Measurements from ENCODE around the gene MOB2. TPM values are rescaled to one million over a fixed set of nuclear protein-coding genes. Genes with fewer than 3 reads are reported as not detected.
A peak's percentile ranks its signal among the peaks of the same experiment; 100 is the strongest.
"Not testable (repeated sequence)": the region's sequence is repeated elsewhere in the genome, so short reads cannot be mapped to it uniquely, and the experiment has no call there.

The MOB2 gene
- polyA plus RNA-seq, 3 donors = 22.1 to 44.1 (median 22.5) TPM

- no peak for DNase-seq
- no peak overlapping the region for H3K4me3 Mint-ChIP-seq
These were observed 27.0 kb upstream of the MOB2 start for GRCh38 chr11:1513326-1514296.

DNA sequence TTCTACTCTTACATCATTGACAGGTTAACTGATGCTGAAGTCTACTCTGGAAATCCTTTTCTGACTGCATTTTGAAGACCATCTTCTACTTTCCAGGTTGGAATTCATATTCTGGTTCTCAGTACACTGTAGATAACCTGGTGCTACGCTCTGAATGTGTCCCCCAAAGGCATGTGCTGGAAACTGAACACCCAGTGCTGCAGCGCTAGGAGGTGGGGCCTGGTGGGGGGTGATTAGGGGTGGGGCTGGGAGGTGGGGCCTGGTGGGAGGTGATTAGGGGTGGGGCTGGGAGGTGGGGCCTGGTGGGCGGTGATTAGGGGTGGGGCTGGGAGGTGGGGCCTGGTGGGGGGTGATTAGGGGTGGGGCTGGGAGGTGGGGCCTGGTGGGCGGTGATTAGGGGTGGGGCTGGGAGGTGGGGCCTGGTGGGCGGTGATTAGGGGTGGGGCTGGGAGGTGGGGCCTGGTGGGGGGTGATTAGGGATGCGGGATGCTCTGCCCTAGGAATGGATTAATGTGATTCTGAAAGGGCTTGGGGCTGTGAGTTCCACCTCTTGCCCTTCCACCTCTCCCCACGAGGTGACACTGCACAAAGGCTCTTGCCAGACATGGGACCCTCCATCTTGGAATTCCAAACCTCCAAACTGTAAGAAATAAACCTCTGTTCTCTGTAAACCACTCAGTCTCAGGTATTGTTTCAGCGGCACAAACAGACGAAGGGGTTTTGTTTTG lies 26.1 kb upstream of the MOB2 start:
- Histone ChIP-seq H4K20me1 (ENCODE audit: insufficient read depth, low read length) (peaks cover 95% of the 10 kb centered on the region), H3K79me2 (ENCODE audit: insufficient read depth, low read length) (peaks cover 69% of the 10 kb centered on the region)
- H2AFZ ChIP-seq (ENCODE audit: insufficient read depth, low read depth, low read length, poor library complexity, severe bottlenecking); H3K27me3 Mint-ChIP-seq (ENCODE audit: low read depth in 3 of 3); H3K4me1 ChIP-seq (ENCODE audit: control insufficient read depth in 1 of 2, insufficient read depth in 2 of 2, low read length in 2 of 2); H3K9me3 ChIP-seq (replicated peaks in 1 of 2; ENCODE audit: control insufficient read depth in 1 of 2, insufficient read depth in 1 of 2, low read length in 2 of 2); H3K4me2 ChIP-seq (replicated peaks; ENCODE audit: extremely low read depth, low read length, poor library complexity, severe bottlenecking); H3K27ac ChIP-seq (ENCODE audit: low read depth in 1 of 2, low read length in 2 of 2); H3K27me3 ChIP-seq (ENCODE audit: control insufficient read depth in 2 of 2, insufficient read depth in 2 of 2, low read length in 2 of 2); H3K4me3 Mint-ChIP-seq; H3K4me3 ChIP-seq (replicated peaks in 1 of 3; ENCODE audit: low read depth in 2 of 3, low read length in 3 of 3); H3K9ac ChIP-seq (ENCODE audit: insufficient read depth, low read length, poor library complexity, severe bottlenecking); H3K9me3 Mint-ChIP-seq; DNase-seq; H3K36me3 ChIP-seq (replicated peaks in 1 of 2; ENCODE audit: control insufficient read depth in 1 of 2, insufficient read depth in 2 of 2, low read length in 2 of 2): not testable (repeated sequence)
- Mint-ChIP-seq H3K4me1 (peaks cover 16% of the 10 kb centered on the region), H3K36me3 (peaks cover 13 to 20% of the 10 kb centered on the region in 2 donors), H3K27ac (peak overlapping the region in 1 of 7 donors; percentile 19)
- WGBS (ENCODE audit: insufficient coverage) = 100% methylated on average over 1 of the region's 9 CpGs
- intact Hi-C loops (cut with micrococcal nuclease) = loop anchor here in 1 of 2 donors (5.0 kb wide), 1 partner anchor 300 kb away; no protein-coding TSS in a partner anchor

More at GRCh38 chr11:1513326-1514296, 27.0 kb upstream of the MOB2 start:
- intact Hi-C loops (cut with micrococcal nuclease) = loop anchor here (2.0 to 5.0 kb wide), 2 partner anchors 301 to 311 kb away; no protein-coding TSS in a partner anchor
- Mint-ChIP-seq H3K9me3 (no peaks in the 10 kb centered on the region), H3K27me3 (ENCODE audit: low read depth in 3 of 3) (peaks cover 0 to 1% (median 0%) of the 10 kb centered on the region in 3 donors), H3K36me3 (peaks cover 13 to 20% of the 10 kb centered on the region in 2 donors), H3K27ac (peak overlapping the region in 3 of 7 donors; percentile 18 to 55 (median 37)), H3K4me1 (peaks cover 12% of the 10 kb centered on the region)
- H3K36me3 ChIP-seq (replicated peaks in 1 of 2; ENCODE audit: control insufficient read depth in 1 of 2, insufficient read depth in 2 of 2, low read length in 2 of 2) = no peaks in the 10 kb centered on the region
- TF ChIP-seq, protein P1, sequence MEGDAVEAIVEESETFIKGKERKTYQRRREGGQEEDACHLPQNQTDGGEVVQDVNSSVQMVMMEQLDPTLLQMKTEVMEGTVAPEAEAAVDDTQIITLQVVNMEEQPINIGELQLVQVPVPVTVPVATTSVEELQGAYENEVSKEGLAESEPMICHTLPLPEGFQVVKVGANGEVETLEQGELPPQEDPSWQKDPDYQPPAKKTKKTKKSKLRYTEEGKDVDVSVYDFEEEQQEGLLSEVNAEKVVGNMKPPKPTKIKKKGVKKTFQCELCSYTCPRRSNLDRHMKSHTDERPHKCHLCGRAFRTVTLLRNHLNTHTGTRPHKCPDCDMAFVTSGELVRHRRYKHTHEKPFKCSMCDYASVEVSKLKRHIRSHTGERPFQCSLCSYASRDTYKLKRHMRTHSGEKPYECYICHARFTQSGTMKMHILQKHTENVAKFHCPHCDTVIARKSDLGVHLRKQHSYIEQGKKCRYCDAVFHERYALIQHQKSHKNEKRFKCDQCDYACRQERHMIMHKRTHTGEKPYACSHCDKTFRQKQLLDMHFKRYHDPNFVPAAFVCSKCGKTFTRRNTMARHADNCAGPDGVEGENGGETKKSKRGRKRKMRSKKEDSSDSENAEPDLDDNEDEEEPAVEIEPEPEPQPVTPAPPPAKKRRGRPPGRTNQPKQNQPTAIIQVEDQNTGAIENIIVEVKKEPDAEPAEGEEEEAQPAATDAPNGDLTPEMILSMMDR (IDR thresholded peaks at IDR 0.05) = no peak
- no peak overlapping the region for H3K27ac ChIP-seq (ENCODE audit: low read depth in 1 of 2, low read length in 2 of 2)
- H3K79me2 ChIP-seq (ENCODE audit: insufficient read depth, low read length) = peaks cover 69% of the 10 kb centered on the region
- H3K4me1 ChIP-seq (ENCODE audit: control insufficient read depth in 1 of 2, insufficient read depth in 2 of 2, low read length in 2 of 2) = no peaks in the 10 kb centered on the region
- no peak overlapping the region for H3K4me2 ChIP-seq (replicated peaks; ENCODE audit: extremely low read depth, low read length, poor library complexity, severe bottlenecking)
- no peak overlapping the region for H3K9ac ChIP-seq (ENCODE audit: insufficient read depth, low read length, poor library complexity, severe bottlenecking)
- 90% methylated on average over 17 of the region's 23 CpGs for WGBS (ENCODE audit: insufficient coverage)
- H4K20me1 ChIP-seq (ENCODE audit: insufficient read depth, low read length) = peaks cover 95% of the 10 kb centered on the region
- no peaks in the 10 kb centered on the region for H3K27me3 ChIP-seq (ENCODE audit: control insufficient read depth in 2 of 2, insufficient read depth in 2 of 2, low read length in 2 of 2)
- no peak overlapping the region for H2AFZ ChIP-seq (ENCODE audit: insufficient read depth, low read depth, low read length, poor library complexity, severe bottlenecking)
- H3K9me3 ChIP-seq (replicated peaks in 1 of 2; ENCODE audit: control insufficient read depth in 1 of 2, insufficient read depth in 1 of 2, low read length in 2 of 2) = no peaks in the 10 kb centered on the region
- H3K4me3 ChIP-seq (replicated peaks in 1 of 3; ENCODE audit: low read depth in 2 of 3, low read length in 3 of 3) = no peak overlapping the region

All from CD14-positive monocyte (primary cell).